MM.1S (cell line): ENCODE results near the gene CSNK1A1.

Experiments used
- EZH2phosphoT487 ChIP-seq: fragments of 300-600 bp; sonication (generic); IDR thresholded peaks from 2 replicates; pipeline ENCODE4 v1.6.1; 2018; ENCODE audit warnings: antibody characterized with exemption, low read length
- TF ChIP-seq, protein P1 (sequence below): fragments of 300-600 bp; sonication (generic); IDR thresholded peaks from 2 replicates; pipeline ENCODE4 v1.5.1; 2016; ENCODE audit warnings: antibody characterized with exemption, low read length, mixed read lengths

GRCh38 chr5:149585910-149586309 lies 34.7 kb upstream of the CSNK1A1 start:
- TF ChIP-seq EZH2phosphoT487, result no peak
- TF ChIP-seq, protein P1, sequence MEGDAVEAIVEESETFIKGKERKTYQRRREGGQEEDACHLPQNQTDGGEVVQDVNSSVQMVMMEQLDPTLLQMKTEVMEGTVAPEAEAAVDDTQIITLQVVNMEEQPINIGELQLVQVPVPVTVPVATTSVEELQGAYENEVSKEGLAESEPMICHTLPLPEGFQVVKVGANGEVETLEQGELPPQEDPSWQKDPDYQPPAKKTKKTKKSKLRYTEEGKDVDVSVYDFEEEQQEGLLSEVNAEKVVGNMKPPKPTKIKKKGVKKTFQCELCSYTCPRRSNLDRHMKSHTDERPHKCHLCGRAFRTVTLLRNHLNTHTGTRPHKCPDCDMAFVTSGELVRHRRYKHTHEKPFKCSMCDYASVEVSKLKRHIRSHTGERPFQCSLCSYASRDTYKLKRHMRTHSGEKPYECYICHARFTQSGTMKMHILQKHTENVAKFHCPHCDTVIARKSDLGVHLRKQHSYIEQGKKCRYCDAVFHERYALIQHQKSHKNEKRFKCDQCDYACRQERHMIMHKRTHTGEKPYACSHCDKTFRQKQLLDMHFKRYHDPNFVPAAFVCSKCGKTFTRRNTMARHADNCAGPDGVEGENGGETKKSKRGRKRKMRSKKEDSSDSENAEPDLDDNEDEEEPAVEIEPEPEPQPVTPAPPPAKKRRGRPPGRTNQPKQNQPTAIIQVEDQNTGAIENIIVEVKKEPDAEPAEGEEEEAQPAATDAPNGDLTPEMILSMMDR, result no peak
